GM12878 (cell line): ENCODE results near the gene SLC12A7. TPM values are rescaled to one million over a fixed set of nuclear protein-coding genes. Genes with fewer than 3 reads are reported as not detected.

Experiments used
- ATAC-seq: fragments of 200-7000 bp; cut with Tn5 transposase; 3 replicates; pipeline ENCODE4 v1.9.1; 2020; ENCODE audit warnings: mild to moderate bottlenecking, moderate library complexity
- BruUV-seq: library from RNA; stranded (reverse); fragments of 400-500 nt; replicated peaks from 2 replicates; lab custom pipeline; 2021; lab: Mats Ljungman, UMichigan
- CTCF ChIA-PET: fragments of 300-600 bp; sonication (Branson Sonifier 250); formaldehyde crosslinking; extraction: SDS; loops from one replicate; lab custom pipeline; 2021; ENCODE audit warnings: inconsistent platforms; lab: Yijun Ruan, JAX
- POLR2A ChIA-PET: fragments of 350-600 bp; formaldehyde crosslinking; extraction: SDS; loops from one replicate; lab custom pipeline; 2021; ENCODE audit warnings: inconsistent platforms; lab: Charles Lee
- RAD21 ChIA-PET: fragments of 300-600 bp; sonication (Branson Sonifier 250); formaldehyde crosslinking; loops from one replicate; lab custom pipeline; 2023; ENCODE audit warnings: antibody characterized with exemption; ENCODE audit not compliant: unreplicated experiment; lab: Charles Lee
- SMC1A ChIA-PET: fragments of 300-600 bp; sonication (Branson Sonifier 250); formaldehyde crosslinking; loops from one replicate; lab custom pipeline; 2023; ENCODE audit not compliant: unreplicated experiment, uncharacterized antibody; lab: Charles Lee
- DNase-seq: peaks from one replicate; pipeline ENCODE4 v3.0.0-alpha.2; 2011; ENCODE audit warnings: low read depth, low spot score
- FAIRE-seq: peaks from 3 replicates; lab custom pipeline; 2011; peaks lifted over from hg19 to GRCh38; lab: Jason Lieb, UNC
- H2AFZ ChIP-seq: 2 replicates; pipeline ENCODE4 v1.6.0; 2011; ENCODE audit warnings: low read depth, low read length, control low read depth; ENCODE audit not compliant: control insufficient read depth
- H3K27ac ChIP-seq: 2 replicates; pipeline ENCODE4 v1.5.1; 2011; ENCODE audit warnings: control low read depth; ENCODE audit not compliant: control insufficient read depth, insufficient read depth
- H3K27me3 ChIP-seq, 2 experiments: replicated peaks in 1 of 2; 2 replicates each; pipeline versions ENCODE4 v1.6.0 to v1.6.1; 2011; ENCODE audit warnings: low read length in 1 of 2; ENCODE audit not compliant: control insufficient read depth in 2 of 2, insufficient read depth in 2 of 2
- H3K36me3 ChIP-seq, 2 experiments: 2 replicates each; pipeline ENCODE4 v1.5.1; 2011; ENCODE audit warnings: low read length in 1 of 2; ENCODE audit not compliant: control insufficient read depth in 2 of 2, insufficient read depth in 2 of 2
- H3K4me1 ChIP-seq: 2 replicates; pipeline ENCODE4 v1.6.1; 2011; ENCODE audit warnings: mild to moderate bottlenecking, low read length, moderate library complexity, mixed read lengths; ENCODE audit not compliant: control insufficient read depth, insufficient read depth
- H3K4me2 ChIP-seq: 2 replicates; pipeline ENCODE4 v1.6.0; 2011; ENCODE audit warnings: control low read depth; ENCODE audit not compliant: control insufficient read depth, insufficient read depth
- H3K4me3 ChIP-seq: fragments of 200-600 bp; sonication (generic); 2 replicates; pipeline ENCODE4 v1.5.1; 2016
- H3K79me2 ChIP-seq: 2 replicates; pipeline ENCODE4 v1.6.0; 2011; ENCODE audit warnings: low read length; ENCODE audit not compliant: control insufficient read depth, insufficient read depth
- H3K9ac ChIP-seq: 2 replicates; pipeline ENCODE4 v1.8.0; 2011; ENCODE audit warnings: low read length, control low read depth, mixed read lengths; ENCODE audit not compliant: control insufficient read depth, insufficient read depth
- H3K9me3 ChIP-seq: replicated peaks from 3 replicates; pipeline ENCODE4 v1.5.1; 2011; ENCODE audit warnings: mild to moderate bottlenecking, low read length; ENCODE audit not compliant: control insufficient read depth, insufficient read depth
- H4K20me1 ChIP-seq: 2 replicates; pipeline ENCODE4 v1.6.0; 2011; ENCODE audit not compliant: control insufficient read depth, insufficient read depth
- CHD2 ChIP-seq: IDR thresholded peaks from 2 replicates; pipeline ENCODE4 v1.6.1; 2011; ENCODE audit warnings: low read depth, low read length, improper control_type of control experiment, borderline replicate concordance
- CREB1 ChIP-seq: IDR thresholded peaks from 2 replicates; pipeline ENCODE4 v1.6.1; 2012; ENCODE audit warnings: low read depth, mild to moderate bottlenecking, inconsistent platforms
- ESRRA ChIP-seq: IDR thresholded peaks from 2 replicates; pipeline ENCODE4 v1.6.1; 2012; ENCODE audit warnings: mild to moderate bottlenecking, low read length, improper control_type of control experiment
- KAT2A ChIP-seq: conservative IDR thresholded peaks from 2 replicates; pipeline ENCODE4 v1.6.1; 2011; ENCODE audit warnings: low read depth, low read length; ENCODE audit not compliant: control insufficient read depth
- KDM1A ChIP-seq: fragments of 200-600 bp; sonication (generic); IDR thresholded peaks from 2 replicates; pipeline ENCODE4 v1.6.1; 2016; ENCODE audit warnings: borderline replicate concordance
- NBN ChIP-seq: fragments of 450-650 bp; IDR thresholded peaks from 2 replicates; pipeline ENCODE4 v1.6.1; 2016
- NFIC ChIP-seq: IDR thresholded peaks from 2 replicates; pipeline ENCODE4 v1.6.1; 2012; ENCODE audit warnings: low read depth, mild to moderate bottlenecking, inconsistent platforms, low read length, moderate library complexity
- NR2C2 ChIP-seq: IDR thresholded peaks from 2 replicates; pipeline ENCODE4 v1.6.1; 2011; ENCODE audit warnings: borderline replicate concordance, low read depth; ENCODE audit not compliant: control insufficient read depth, insufficient read length
- SP1 ChIP-seq: IDR thresholded peaks from one replicate; pipeline ENCODE4 v1.6.1; 2011; ENCODE audit warnings: low read depth, low read length
- YY1 ChIP-seq: IDR thresholded peaks from 2 replicates; pipeline ENCODE4 v1.6.1; 2011; ENCODE audit warnings: low read depth, mild to moderate bottlenecking, low read length
- WGBS: methylation state at CpG from one replicate; pipeline ENCODE4 v1.1.6; 2016; ENCODE audit warnings: low lambda C conversion rate; ENCODE audit not compliant: insufficient replicate concordance, insufficient coverage; ENCODE audit errors: missing lambda C conversion rate; 5-methylcytosine and 5-hydroxymethylcytosine counted together
- in situ Hi-C: fragments of 300-500 bp; cut with MboI; formaldehyde crosslinking; loops from 9 replicates; pipeline ENCODE4 v1.14.3; 2018; ENCODE audit warnings: mixed read lengths
- intact Hi-C: fragments of 100-400 bp; cut with micrococcal nuclease; formaldehyde crosslinking; loops from one replicate; pipeline ENCODE4 v1.14.2; 2022; ENCODE audit not compliant: unreplicated experiment
- polyA plus RNA-seq, 11 experiments: library from polyadenylated mRNA; depleted of rRNA in 4 of 11; unstranded in 6 of 11; stranded (reverse) in 5 of 11; fragments of >200 nt; fragmentation: Nextera tagmentation in 4 of 11; fragmentation: Illumina TruSeq in 1 of 11; extraction: Ambion mirVana in 4 of 11; extraction: Trizol in 1 of 11; gene quantifications; 1 replicate in 1 of 11; 2 replicates in 10 of 11; pipeline versions ENCODE4 v1.2.1 to v1.2.3, GENCODE V29; 2011 to 2016; ENCODE audit warnings: inconsistent platforms in 2 of 11, missing spikeins in 2 of 11, low read depth in 1 of 11
- total RNA-seq, 4 experiments: library from RNA; depleted of rRNA in 3 of 4; stranded (reverse); fragments of >200 nt in 3 of 4; fragmentation: Illumina TruSeq in 1 of 4; extraction: Trizol in 1 of 4; gene quantifications; 2 replicates each; pipeline versions ENCODE4 v1.2.1 to v1.2.3, GENCODE V29; 2013 to 2021
- TF ChIP-seq, protein P1 (sequence below): fragments of 150-350 bp; IDR thresholded peaks from 2 replicates; pipeline ENCODE4 v1.6.1; 2014; ENCODE audit warnings: mild to moderate bottlenecking, low read depth, low read length
- TF ChIP-seq, protein P2 (sequence below): IDR thresholded peaks from 2 replicates; pipeline ENCODE4 v1.6.1; 2011; ENCODE audit warnings: mild to moderate bottlenecking, low read depth, low read length, moderate library complexity; ENCODE audit not compliant: insufficient replicate concordance
- TF ChIP-seq, protein P3 (sequence below): fragments of 450-650 bp; IDR thresholded peaks from 2 replicates; pipeline ENCODE4 v1.6.1; 2016; ENCODE audit warnings: mild to moderate bottlenecking
- TF ChIP-seq, protein P4 (sequence below): fragments of 450-650 bp; IDR thresholded peaks from 2 replicates; pipeline ENCODE4 v1.6.1; 2017; ENCODE audit warnings: borderline replicate concordance
- TF ChIP-seq, protein P5 (sequence below), 3 experiments: IDR thresholded peaks in 2 of 3; conservative IDR thresholded peaks in 1 of 3; 2 replicates each; pipeline ENCODE4 v1.5.1; 2011; ENCODE audit warnings: low read depth in 3 of 3, low read length in 3 of 3, mild to moderate bottlenecking in 3 of 3, control low read depth in 2 of 3, moderate library complexity in 2 of 3, inconsistent platforms in 1 of 3, mixed read lengths in 1 of 3; ENCODE audit not compliant: control insufficient read depth in 2 of 3, insufficient read depth in 1 of 3; ENCODE audit errors: extremely low read depth in 1 of 3

Gene SLC12A7
- total and polyA plus RNA-seq, 10 of the 15 experiments (the other 5 are each of a cell fraction or from before 2014, with no cell fraction given), result 0.10 to 10.0 (median 2.9) TPM

DNA sequence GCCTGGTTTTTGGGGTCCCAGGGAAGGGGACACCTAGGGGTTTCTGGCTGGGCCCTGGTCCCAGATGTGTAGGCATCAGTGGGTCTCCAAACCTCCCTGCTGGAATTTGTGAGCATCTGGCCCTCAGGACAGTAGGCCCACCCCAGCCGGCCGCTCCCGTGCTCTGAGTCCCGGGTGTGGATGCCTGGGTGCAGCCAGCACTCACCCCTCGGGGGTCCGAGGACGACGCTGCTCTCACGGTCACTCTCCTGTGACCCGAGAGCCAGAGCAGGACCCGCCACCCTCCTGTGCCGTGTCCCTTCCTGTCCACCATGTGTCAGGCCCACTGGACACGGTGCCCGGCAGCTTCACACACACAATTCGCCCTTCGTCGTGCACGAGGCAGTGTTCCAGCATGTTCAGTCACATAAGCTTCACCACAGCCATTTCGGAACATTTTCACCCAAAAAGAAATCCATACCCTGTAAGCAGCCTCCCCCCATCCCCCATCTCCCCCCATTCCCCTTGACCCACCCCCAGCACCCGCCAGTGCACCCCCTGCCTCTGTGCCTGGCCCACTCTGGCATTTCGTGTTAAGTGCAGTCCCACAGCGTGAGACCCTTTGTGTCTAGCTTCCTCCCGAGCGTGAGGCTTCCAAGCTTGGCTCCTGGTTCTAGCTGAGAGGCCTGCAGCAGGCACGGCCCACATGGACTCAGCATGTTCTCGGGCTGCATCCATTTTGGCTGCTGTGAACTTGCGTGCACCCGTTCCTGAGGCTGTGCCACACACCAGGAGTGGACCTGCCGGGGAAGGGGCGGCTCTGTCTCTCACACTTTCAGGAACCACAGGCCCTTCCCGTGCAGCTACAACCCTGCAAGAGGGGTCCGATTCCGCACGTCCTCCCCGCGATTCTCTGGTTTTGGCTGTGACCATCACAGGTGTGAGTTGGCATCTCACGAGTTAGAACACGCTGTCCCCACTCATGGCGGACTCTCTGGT, 62.7 kb downstream of the SLC12A7 start:
- Histone ChIP-seq H3K4me2 (no peak overlapping the region), H3K9ac (no peak overlapping the region), H2AFZ (no peak overlapping the region), H3K36me3 (no peaks in the 10 kb centered on the region; a peak in 1 of 4 replicates), H3K27me3 (no peaks in the 10 kb centered on the region), H3K79me2 (no peaks in the 10 kb centered on the region), H3K4me1 (no peaks in the 10 kb centered on the region), H3K9me3 (no peaks in the 10 kb centered on the region; the same call in 2 of the 3 replicates), H3K4me3 (no peak overlapping the region), H4K20me1 (no peaks in the 10 kb centered on the region), H3K27ac (no peak overlapping the region)
- FAIRE-seq (no peak), ATAC-seq (no peak), DNase-seq (no peak)
- no TSS peak for BruUV-seq
- SMC1A ChIA-PET, result no interaction called here
- intact Hi-C loops (no loop called here), in situ Hi-C loops (no loop called here)
- WGBS, result 65% methylated on average over 35 of the region's 39 CpGs
- POLR2A ChIA-PET, result no interaction called here
- CTCF ChIA-PET, result no interaction called here
- RAD21 ChIA-PET, result no interaction called here
- TF ChIP-seq, protein P1, sequence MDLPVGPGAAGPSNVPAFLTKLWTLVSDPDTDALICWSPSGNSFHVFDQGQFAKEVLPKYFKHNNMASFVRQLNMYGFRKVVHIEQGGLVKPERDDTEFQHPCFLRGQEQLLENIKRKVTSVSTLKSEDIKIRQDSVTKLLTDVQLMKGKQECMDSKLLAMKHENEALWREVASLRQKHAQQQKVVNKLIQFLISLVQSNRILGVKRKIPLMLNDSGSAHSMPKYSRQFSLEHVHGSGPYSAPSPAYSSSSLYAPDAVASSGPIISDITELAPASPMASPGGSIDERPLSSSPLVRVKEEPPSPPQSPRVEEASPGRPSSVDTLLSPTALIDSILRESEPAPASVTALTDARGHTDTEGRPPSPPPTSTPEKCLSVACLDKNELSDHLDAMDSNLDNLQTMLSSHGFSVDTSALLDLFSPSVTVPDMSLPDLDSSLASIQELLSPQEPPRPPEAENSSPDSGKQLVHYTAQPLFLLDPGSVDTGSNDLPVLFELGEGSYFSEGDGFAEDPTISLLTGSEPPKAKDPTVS, result no peak
- TF ChIP-seq YY1 (no peak), CREB1 (no peak), NBN (no peak), ESRRA (no peak), NFIC (no peak), NR2C2 (no peak), CHD2 (no peak), KAT2A (no peak), SP1 (no peak), KDM1A (no peak)
- TF ChIP-seq, protein P2, sequence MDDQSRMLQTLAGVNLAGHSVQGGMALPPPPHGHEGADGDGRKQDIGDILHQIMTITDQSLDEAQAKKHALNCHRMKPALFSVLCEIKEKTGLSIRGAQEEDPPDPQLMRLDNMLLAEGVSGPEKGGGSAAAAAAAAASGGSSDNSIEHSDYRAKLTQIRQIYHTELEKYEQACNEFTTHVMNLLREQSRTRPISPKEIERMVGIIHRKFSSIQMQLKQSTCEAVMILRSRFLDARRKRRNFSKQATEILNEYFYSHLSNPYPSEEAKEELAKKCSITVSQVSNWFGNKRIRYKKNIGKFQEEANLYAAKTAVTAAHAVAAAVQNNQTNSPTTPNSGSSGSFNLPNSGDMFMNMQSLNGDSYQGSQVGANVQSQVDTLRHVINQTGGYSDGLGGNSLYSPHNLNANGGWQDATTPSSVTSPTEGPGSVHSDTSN, result no peak
- TF ChIP-seq, protein P3, sequence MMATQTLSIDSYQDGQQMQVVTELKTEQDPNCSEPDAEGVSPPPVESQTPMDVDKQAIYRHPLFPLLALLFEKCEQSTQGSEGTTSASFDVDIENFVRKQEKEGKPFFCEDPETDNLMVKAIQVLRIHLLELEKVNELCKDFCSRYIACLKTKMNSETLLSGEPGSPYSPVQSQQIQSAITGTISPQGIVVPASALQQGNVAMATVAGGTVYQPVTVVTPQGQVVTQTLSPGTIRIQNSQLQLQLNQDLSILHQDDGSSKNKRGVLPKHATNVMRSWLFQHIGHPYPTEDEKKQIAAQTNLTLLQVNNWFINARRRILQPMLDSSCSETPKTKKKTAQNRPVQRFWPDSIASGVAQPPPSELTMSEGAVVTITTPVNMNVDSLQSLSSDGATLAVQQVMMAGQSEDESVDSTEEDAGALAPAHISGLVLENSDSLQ, result no peak
- TF ChIP-seq, protein P4, sequence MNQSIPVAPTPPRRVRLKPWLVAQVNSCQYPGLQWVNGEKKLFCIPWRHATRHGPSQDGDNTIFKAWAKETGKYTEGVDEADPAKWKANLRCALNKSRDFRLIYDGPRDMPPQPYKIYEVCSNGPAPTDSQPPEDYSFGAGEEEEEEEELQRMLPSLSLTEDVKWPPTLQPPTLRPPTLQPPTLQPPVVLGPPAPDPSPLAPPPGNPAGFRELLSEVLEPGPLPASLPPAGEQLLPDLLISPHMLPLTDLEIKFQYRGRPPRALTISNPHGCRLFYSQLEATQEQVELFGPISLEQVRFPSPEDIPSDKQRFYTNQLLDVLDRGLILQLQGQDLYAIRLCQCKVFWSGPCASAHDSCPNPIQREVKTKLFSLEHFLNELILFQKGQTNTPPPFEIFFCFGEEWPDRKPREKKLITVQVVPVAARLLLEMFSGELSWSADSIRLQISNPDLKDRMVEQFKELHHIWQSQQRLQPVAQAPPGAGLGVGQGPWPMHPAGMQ, result no peak
- TF ChIP-seq, protein P5, sequence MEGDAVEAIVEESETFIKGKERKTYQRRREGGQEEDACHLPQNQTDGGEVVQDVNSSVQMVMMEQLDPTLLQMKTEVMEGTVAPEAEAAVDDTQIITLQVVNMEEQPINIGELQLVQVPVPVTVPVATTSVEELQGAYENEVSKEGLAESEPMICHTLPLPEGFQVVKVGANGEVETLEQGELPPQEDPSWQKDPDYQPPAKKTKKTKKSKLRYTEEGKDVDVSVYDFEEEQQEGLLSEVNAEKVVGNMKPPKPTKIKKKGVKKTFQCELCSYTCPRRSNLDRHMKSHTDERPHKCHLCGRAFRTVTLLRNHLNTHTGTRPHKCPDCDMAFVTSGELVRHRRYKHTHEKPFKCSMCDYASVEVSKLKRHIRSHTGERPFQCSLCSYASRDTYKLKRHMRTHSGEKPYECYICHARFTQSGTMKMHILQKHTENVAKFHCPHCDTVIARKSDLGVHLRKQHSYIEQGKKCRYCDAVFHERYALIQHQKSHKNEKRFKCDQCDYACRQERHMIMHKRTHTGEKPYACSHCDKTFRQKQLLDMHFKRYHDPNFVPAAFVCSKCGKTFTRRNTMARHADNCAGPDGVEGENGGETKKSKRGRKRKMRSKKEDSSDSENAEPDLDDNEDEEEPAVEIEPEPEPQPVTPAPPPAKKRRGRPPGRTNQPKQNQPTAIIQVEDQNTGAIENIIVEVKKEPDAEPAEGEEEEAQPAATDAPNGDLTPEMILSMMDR (IDR thresholded peaks at IDR 0.05 in 2 of 3, conservative IDR thresholded peaks at IDR 0.05 in 1 of 3; ENCODE audit: control insufficient read depth in 2 of 3, extremely low read depth in 1 of 3, insufficient read depth in 1 of 3, low read depth in 3 of 3, low read length in 3 of 3), result no peak
